Adrenal gland (tissue), 12 donors: ENCODE data around the gene CCDC174. TPM values are rescaled to one million over a fixed set of nuclear protein-coding genes. Genes with fewer than 3 reads are reported as not detected.

Source experiments
- DNase-seq, 7 donors: peaks; one replicate each; pipeline ENCODE4 v3.0.0-alpha.2; 2019 to 2020
- H3K27ac ChIP-seq, 5 donors: fragments of 200-600 bp; sonication (generic) in 4 of 5; 1 replicate in 3 of 5; 2 replicates in 2 of 5; pipeline versions ENCODE4 v1.5.1 to v1.8.0; 2016 to 2020; ENCODE audit warnings: mild to moderate bottlenecking in 1 of 5
- H3K27me3 ChIP-seq: fragments of 200-600 bp; 2 replicates; pipeline ENCODE4 v1.8.0; 2021
- H3K36me3 ChIP-seq, 2 donors: fragments of 200-600 bp; replicated peaks in 1 of 2; 1 replicate in 1 of 2; 2 replicates in 1 of 2; pipeline versions ENCODE4 v1.5.1 to v1.8.0; 2018 to 2022
- H3K4me1 ChIP-seq, 2 donors: fragments of 200-600 bp; replicated peaks in 1 of 2; 1 replicate in 1 of 2; 2 replicates in 1 of 2; pipeline versions ENCODE4 v1.5.1 to v1.8.0; 2018 to 2021
- H3K4me3 ChIP-seq, 4 donors: fragments of 200-600 bp; sonication (generic) in 3 of 4; one replicate each; pipeline ENCODE4 v1.5.1; 2016 to 2018
- H3K9me3 ChIP-seq, 3 donors: fragments of 200-600 bp; sonication (generic) in 1 of 3; replicated peaks in 1 of 3; 1 replicate in 2 of 3; 2 replicates in 1 of 3; pipeline versions ENCODE4 v1.5.1 to v1.8.0; 2016 to 2021
- POLR2A ChIP-seq, 2 donors: fragments of 450-650 bp; IDR thresholded peaks; one replicate each; pipeline ENCODE4 v1.6.1; 2017; ENCODE audit warnings: antibody characterized with exemption in 2 of 2, mild to moderate bottlenecking in 2 of 2, moderate library complexity in 1 of 2
- WGBS, 4 donors: extraction: QIAGEN DNeasy Blood & Tissue Kit in 2 of 4; methylation state at CpG; one replicate each; pipeline versions ENCODE4 v1.1.5 to v1.1.7; 2013 to 2017; 5-methylcytosine and 5-hydroxymethylcytosine counted together
- intact Hi-C, 2 donors: fragments of 100-400 bp; cut with DNase I; formaldehyde crosslinking; loops; one replicate each; pipeline versions ENCODE4 v1.14.1 to v1.15.0; 2022 to 2023
- polyA plus RNA-seq, 3 donors: library from polyadenylated mRNA; stranded (reverse); fragments of 200-250 nt in 2 of 3; fragments of 350-450 nt in 1 of 3; fragmentation: Illumina TruSeq in 1 of 3; extraction: RNeasy Lipid Tissue Mini Kit (QIAGEN cat#74804) in 1 of 3; gene quantifications; one replicate each; pipeline ENCODE4 v1.2.3, GENCODE V29; 2013 to 2014
- total RNA-seq, 9 donors: library from RNA; depleted of rRNA in 4 of 9; stranded (reverse); fragments of >200 nt in 4 of 9; fragments of 120-200 nt in 1 of 9; fragmentation: NEBNext Ultra II Directional in 1 of 9; extraction: Animal tissue kit (Norgen Biotek cat#: 25700) in 1 of 9; gene quantifications; one replicate each; pipeline versions ENCODE4 v1.1.0 to v1.2.4, GENCODE V29; 2013 to 2023
- TF ChIP-seq, protein P1 (sequence below), 6 experiments: fragments of 450-650 bp in 4 of 6; fragments of 200-600 bp in 2 of 6; sonication (generic) in 1 of 6; IDR thresholded peaks; 1 replicate in 5 of 6; 2 replicates in 1 of 6; pipeline versions ENCODE4 v1.5.1 to v1.8.0; 2016 to 2021; ENCODE audit warnings: antibody characterized with exemption in 6 of 6, mild to moderate bottlenecking in 2 of 6, moderate library complexity in 1 of 6
- donor health status: healthy with polysubstance abuse.
- donor health status: Bipolar disorder and iron deficiency.
- donor health status: DM: yes; HTN: yes; CAD: no.
- donor health status: DM: no; HTN: no; CAD: no.
- donor health status: DM: no; HTN: no; CAD: no.
- donor health status: DM: yes; HTN: yes; CAD: no.

The CCDC174 gene
- total and polyA plus RNA-seq, 12 donors = 4.3 to 31.6 (median 20.1) TPM

DNA sequence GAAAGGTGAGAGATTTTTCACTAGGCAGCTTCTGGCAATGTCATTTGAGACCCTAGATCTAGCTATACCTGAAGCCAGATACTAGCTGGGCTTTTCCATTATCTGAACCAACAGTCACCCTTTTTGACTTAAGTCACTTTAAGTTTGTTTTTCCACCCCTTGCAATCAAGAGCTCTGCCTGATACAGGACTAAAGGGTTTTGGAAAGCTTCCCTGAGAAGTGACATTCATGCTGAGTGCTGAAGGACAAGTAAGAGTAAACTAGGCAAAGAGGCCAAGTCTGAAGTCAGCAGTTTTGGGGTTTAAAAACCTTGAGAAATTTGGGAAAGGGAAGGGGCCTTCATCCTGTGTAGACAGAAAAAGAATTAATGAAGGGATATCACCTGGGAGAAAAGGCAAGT, 27.1 kb upstream of the CCDC174 start:
- no peak for TF ChIP-seq POLR2A (IDR thresholded peaks at IDR 0.05)
- TF ChIP-seq, protein P1, sequence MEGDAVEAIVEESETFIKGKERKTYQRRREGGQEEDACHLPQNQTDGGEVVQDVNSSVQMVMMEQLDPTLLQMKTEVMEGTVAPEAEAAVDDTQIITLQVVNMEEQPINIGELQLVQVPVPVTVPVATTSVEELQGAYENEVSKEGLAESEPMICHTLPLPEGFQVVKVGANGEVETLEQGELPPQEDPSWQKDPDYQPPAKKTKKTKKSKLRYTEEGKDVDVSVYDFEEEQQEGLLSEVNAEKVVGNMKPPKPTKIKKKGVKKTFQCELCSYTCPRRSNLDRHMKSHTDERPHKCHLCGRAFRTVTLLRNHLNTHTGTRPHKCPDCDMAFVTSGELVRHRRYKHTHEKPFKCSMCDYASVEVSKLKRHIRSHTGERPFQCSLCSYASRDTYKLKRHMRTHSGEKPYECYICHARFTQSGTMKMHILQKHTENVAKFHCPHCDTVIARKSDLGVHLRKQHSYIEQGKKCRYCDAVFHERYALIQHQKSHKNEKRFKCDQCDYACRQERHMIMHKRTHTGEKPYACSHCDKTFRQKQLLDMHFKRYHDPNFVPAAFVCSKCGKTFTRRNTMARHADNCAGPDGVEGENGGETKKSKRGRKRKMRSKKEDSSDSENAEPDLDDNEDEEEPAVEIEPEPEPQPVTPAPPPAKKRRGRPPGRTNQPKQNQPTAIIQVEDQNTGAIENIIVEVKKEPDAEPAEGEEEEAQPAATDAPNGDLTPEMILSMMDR (IDR thresholded peaks at IDR 0.05) = no peak
- intact Hi-C loops = no loop called here
- no peak for DNase-seq
- no peaks in the 10 kb centered on the region for H3K27me3 ChIP-seq
- H3K27ac ChIP-seq = no peak overlapping the region
- H3K4me3 ChIP-seq = no peak overlapping the region
- no peaks in the 10 kb centered on the region for H3K4me1 ChIP-seq
- H3K9me3 ChIP-seq = no peaks in the 10 kb centered on the region
- H3K36me3 ChIP-seq = no peaks in the 10 kb centered on the region

DNA sequence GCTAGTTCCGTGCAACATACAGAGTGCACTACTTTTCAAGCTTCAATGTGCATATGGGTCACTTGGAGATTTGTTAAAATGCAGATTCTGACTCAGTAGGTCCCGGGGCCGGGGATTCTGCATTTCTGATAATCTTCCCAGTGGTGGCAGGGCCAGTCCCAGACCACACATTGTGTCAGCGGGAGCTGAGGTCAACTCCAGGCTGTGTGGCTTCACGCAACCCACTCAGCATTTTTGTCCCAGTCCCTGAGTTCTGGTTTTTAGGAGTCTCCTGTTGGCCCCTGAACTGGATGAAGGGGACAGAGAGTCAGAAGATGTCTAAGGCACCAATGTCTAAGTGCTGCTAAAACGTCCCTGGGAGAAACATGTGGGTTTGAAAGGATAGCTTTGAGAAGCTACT, 26.1 kb upstream of the CCDC174 start:
- WGBS, 4 donors = 71 to 84% (median 82%) methylated on average over 6 of the region's 6 CpGs
- intact Hi-C loops = no loop called here

DNA sequence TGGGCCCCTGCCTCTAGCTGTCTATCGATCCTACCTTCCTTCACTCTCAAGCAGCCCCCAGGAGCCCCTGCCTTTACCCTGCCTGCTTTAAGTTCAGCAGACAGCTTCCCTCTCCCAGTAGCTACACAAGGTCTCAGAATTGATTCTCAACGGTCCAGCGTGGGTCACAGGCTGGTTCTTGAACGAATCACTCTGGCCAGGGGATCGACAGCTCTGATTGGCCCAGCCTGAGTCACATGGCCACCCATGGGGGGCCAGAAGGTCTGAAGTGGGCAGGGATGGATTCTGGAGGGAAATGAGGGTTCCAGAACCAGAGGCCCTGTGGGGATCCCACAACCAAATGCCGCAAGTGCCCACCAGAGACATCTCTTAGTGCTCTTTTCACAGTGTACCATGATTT, 23.7 kb upstream of the CCDC174 start:
- H3K36me3 ChIP-seq = no peaks in the 10 kb centered on the region
- no peaks in the 10 kb centered on the region for H3K27me3 ChIP-seq
- no peaks in the 10 kb centered on the region for H3K4me1 ChIP-seq
- no peak overlapping the region for H3K4me3 ChIP-seq
- no peak for DNase-seq
- TF ChIP-seq POLR2A (IDR thresholded peaks at IDR 0.05) = no peak
- TF ChIP-seq, protein P1 (IDR thresholded peaks at IDR 0.05) = no peak
- 71 to 89% (median 82%) methylated on average over 5 to 6 of the region's 6 CpGs for WGBS, 4 donors
- no peak overlapping the region for H3K27ac ChIP-seq
- intact Hi-C loops = no loop called here
- no peaks in the 10 kb centered on the region for H3K9me3 ChIP-seq

More for the DNA sequence above, 26.1 kb upstream of the CCDC174 start:
- H3K4me1 ChIP-seq = no peaks in the 10 kb centered on the region
- H3K27me3 ChIP-seq = no peaks in the 10 kb centered on the region
- H3K36me3 ChIP-seq = no peaks in the 10 kb centered on the region
- TF ChIP-seq, protein P1 (IDR thresholded peaks at IDR 0.05) = no peak
- TF ChIP-seq POLR2A (IDR thresholded peaks at IDR 0.05) = no peak
- H3K9me3 ChIP-seq = no peaks in the 10 kb centered on the region
- no peak overlapping the region for H3K4me3 ChIP-seq
- H3K27ac ChIP-seq = no peak overlapping the region
- DNase-seq = no peak

DNA sequence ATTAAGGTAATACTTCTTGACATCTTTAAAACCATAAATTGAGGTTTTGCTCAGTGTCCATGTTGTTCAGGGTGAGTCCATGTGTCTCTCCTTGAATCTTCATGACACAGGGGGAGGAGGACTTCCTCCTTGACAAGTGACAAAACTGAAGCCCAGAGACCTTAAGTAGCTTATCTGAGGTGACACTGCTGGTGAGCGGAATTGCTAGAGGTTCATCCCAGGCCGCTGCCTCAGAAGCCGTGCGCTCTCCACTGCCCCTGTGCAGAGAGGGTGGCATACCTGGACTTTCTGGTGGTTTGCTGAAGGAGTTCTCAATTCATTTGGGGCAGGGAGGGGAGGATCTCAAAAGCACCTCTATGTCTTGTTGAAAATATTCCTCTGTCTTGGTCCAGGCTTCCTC, 23.2 kb upstream of the CCDC174 start:
- H3K9me3 ChIP-seq = no peaks in the 10 kb centered on the region
- no peaks in the 10 kb centered on the region for H3K36me3 ChIP-seq
- no peak overlapping the region for H3K27ac ChIP-seq
- H3K4me1 ChIP-seq = no peaks in the 10 kb centered on the region
- DNase-seq = no peak
- TF ChIP-seq, protein P1 (IDR thresholded peaks at IDR 0.05) = no peak
- no peak for TF ChIP-seq POLR2A (IDR thresholded peaks at IDR 0.05)
- H3K4me3 ChIP-seq = no peak overlapping the region
- no peaks in the 10 kb centered on the region for H3K27me3 ChIP-seq
- WGBS, 4 donors = 71 to 100% (median 85%) methylated on average over 2 to 4 of the region's 4 CpGs
- intact Hi-C loops = no loop called here
